ENCODE data around the gene ATP9A. TPM values are rescaled to one million over a fixed set of nuclear protein-coding genes. Genes with fewer than 3 reads are reported as not detected.

The ATP9A gene
- total RNA-seq, 1 experiment from 2014 or later, result 16.8 TPM

DNA sequence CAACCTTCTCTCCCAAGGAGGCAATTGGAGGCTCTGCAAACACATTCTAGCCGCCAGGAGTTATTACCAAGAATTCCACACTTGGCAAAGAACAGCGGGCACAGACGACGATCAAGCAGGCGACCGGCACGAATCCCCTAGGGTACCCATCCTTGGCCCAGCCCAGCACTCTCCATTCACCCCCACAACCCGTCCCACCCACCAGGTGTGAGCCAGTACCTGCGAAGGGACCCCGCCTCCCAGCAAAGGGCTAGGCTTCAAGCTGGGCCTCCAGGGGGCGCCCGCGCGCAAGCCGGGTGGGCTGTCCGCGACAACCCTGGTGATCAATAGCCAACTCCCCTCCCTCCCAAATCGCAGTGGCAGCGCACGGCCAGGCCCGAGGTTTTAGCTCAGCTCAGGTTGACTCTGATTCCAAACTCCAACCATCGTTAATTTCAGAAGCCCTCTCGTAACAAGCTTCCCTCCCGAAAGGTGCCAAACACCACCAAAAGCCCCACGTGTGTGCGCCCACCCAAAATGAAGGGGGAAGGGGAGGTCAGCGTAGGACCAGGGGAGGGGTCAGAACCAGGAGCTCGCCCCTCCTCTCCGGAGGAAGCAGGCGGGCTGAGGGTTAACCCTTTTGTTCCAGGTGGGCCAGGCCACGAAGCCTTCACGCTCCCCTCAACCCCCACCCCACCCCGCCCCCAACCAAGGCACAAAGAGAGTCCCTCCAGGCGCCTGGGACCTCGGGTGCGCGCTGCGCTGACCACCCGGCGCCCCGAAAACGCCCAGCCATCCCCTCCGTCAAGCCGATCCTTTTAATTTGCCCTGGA lies 32.1 kb upstream of the ATP9A start (continued):
- TF ChIP-seq, protein P1, sequence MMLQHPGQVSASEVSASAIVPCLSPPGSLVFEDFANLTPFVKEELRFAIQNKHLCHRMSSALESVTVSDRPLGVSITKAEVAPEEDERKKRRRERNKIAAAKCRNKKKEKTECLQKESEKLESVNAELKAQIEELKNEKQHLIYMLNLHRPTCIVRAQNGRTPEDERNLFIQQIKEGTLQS (IDR thresholded peaks at IDR 0.05), result no peak
- TF ChIP-seq ZNF274 (IDR thresholded peaks at IDR 0.05; ENCODE audit: low read depth, low read length), result no peak
- TF ChIP-seq JUND (IDR thresholded peaks at IDR 0.05), result no peak

DNA sequence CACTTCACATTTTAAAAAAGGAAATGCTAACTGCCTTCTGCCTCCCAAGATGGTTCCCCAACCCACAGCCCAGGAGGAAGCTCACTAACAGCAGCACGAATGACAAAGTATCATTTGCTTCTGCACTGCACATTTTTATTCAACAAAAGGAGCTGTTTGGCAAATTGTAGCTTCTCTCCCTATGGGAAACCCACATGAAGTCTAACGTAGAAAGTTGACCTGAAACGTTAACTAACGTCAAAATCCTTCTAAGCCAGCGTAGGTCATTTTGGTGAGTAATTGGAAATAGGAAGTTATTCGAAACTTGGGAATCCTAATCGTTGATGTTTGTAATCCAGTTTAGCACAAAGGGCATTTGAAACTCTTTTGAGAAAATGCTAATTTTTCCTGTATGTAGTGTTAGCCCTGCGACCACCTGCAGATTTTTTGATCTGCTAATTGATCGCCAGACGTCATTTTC lies 31.2 kb upstream of the ATP9A start:
- no peaks in the 10 kb centered on the region for H3K9me2 ChIP-seq (ENCODE audit: insufficient read depth)
- H3K4me3 ChIP-seq (replicated peaks in 1 of 2; ENCODE audit: low read depth in 1 of 2, low read length in 2 of 2), result no peak overlapping the region
- DNase-seq (ENCODE audit: low read depth, low spot score) (no peak), ATAC-seq (no peak)
- H3K9me3 ChIP-seq (ENCODE audit: control insufficient read depth in 1 of 2, insufficient read depth in 1 of 2, low read depth in 1 of 2, low read length in 2 of 2), result no peaks in the 10 kb centered on the region
- H2AFZ ChIP-seq (ENCODE audit: low read depth, low read length, poor library complexity, severe bottlenecking), result no peak overlapping the region
- H3K36me3 ChIP-seq (ENCODE audit: control insufficient read depth in 1 of 2, insufficient read depth in 2 of 2, low read length in 2 of 2), result no peaks in the 10 kb centered on the region
- H3K4me2 ChIP-seq (ENCODE audit: low read length), result peak overlapping the region; percentile 87; the same call in 1 of the 2 replicates
- ChIA-PET CTCF (interaction anchor here (1.0 to 1.7 kb wide), 8 partner anchors 12 to 261 kb away, joined by 3 to 6 read pairs (median 6); no protein-coding TSS in a partner anchor), POLR2A (no interaction called here), RAD21 (ENCODE audit: low non-redundant PET in 1 of 2, low total read pairs in 2 of 2, uncharacterized antibody in 2 of 2, unreplicated experiment in 2 of 2) (interaction anchor here in 1 of 2 experiments (0.5 kb wide), 1 partner anchor 180 kb away, joined by 3 read pairs; no protein-coding TSS in a partner anchor)
- no peak overlapping the region for H3K27ac ChIP-seq (ENCODE audit: low read depth, low read length)
- H4K20me1 ChIP-seq (ENCODE audit: insufficient read depth), result no peaks in the 10 kb centered on the region
- no peaks in the 10 kb centered on the region for H3K27me3 ChIP-seq (ENCODE audit: insufficient read depth, low read length)
- no TSS peak for BruUV-seq (replicated peaks)
- TF ChIP-seq JUND (IDR thresholded peaks at IDR 0.05) (no peak), MAX (IDR thresholded peaks at IDR 0.05) (no peak)
- H3K9ac ChIP-seq (ENCODE audit: low read length), result no peak overlapping the region
- no peaks in the 10 kb centered on the region for H3K79me2 ChIP-seq (ENCODE audit: insufficient read depth, low read length)
- H3K4me1 ChIP-seq (ENCODE audit: control insufficient read depth in 1 of 2, insufficient read depth in 2 of 2, low read length in 2 of 2), result peaks cover 0 to 18% of the 10 kb centered on the region in 2 experiments; a peak in 2 of 4 replicates
- intact Hi-C loops (cut with micrococcal nuclease), result no loop called here

All from HCT116 (cell line).